HG03108 (cell line): ENCODE measurements around the gene CORO2A.
"Not testable (repeated sequence)": the region's sequence is repeated elsewhere in the genome, so short reads cannot be mapped to it uniquely, and the experiment has no call there.

Experiments
- ATAC-seq: cut with Tn5 transposase; IDR thresholded peaks from one replicate; pipeline ENCODE4 v1.9.1; 2021; ENCODE audit warnings: moderate library complexity; ENCODE audit not compliant: unreplicated experiment

Gene CORO2A

GRCh38 chr9:98144076-98144475 lies 48.4 kb downstream of the CORO2A start:
- no peak for ATAC-seq

- no peak for ATAC-seq
Measured at GRCh38 chr9:98142925-98143481, 49.4 kb downstream of the CORO2A start.

- ATAC-seq = no peak
Measured at GRCh38 chr9:98142182-98142907, 50.1 kb downstream of the CORO2A start.

- no peak for ATAC-seq
Measured at GRCh38 chr9:98140503-98140902, 51.9 kb downstream of the CORO2A start.

GRCh38 chr9:98136489-98136888 lies 55.9 kb downstream of the CORO2A start:
- no peak for ATAC-seq

GRCh38 chr9:98135938-98136337 lies 56.5 kb downstream of the CORO2A start:
- no peak for ATAC-seq

- no peak for ATAC-seq
Measured at GRCh38 chr9:98135558-98135934, 56.9 kb downstream of the CORO2A start.

GRCh38 chr9:98134702-98135557 lies 57.5 kb downstream of the CORO2A start:
- no peak for ATAC-seq

- no peak for ATAC-seq
Measured at GRCh38 chr9:98132806-98133631, 59.4 kb downstream of the CORO2A start.

- no peak for ATAC-seq
Measured at GRCh38 chr9:98132158-98132557, 60.3 kb downstream of the CORO2A start.

- no peak for ATAC-seq
Measured at GRCh38 chr9:98130576-98131228, 61.7 kb downstream of the CORO2A start.

- not testable (repeated sequence) for ATAC-seq
Measured at GRCh38 chr9:98130060-98130459, 62.4 kb downstream of the CORO2A start.

- ATAC-seq = peak; percentile 59
Measured at GRCh38 chr9:98129451-98129881, 63.0 kb downstream of the CORO2A start.

GRCh38 chr9:98128316-98128715 lies 64.1 kb downstream of the CORO2A start:
- no peak for ATAC-seq

GRCh38 chr9:98127226-98127625 lies 65.2 kb downstream of the CORO2A start:
- no peak for ATAC-seq

- ATAC-seq = no peak
Measured at GRCh38 chr9:98124637-98125426, 67.6 kb downstream of the CORO2A start.

- not testable (repeated sequence) for ATAC-seq
Measured at GRCh38 chr9:98124091-98124490, 68.3 kb downstream of the CORO2A start.

- no peak for ATAC-seq
Measured at GRCh38 chr9:98121058-98121457, 71.4 kb downstream of the CORO2A start.

GRCh38 chr9:98120476-98120875 lies 72.0 kb downstream of the CORO2A start:
- ATAC-seq = no peak
